HEK293 (cell line): ENCODE results near the gene CA10.

Source experiments
- CTCF ChIA-PET: fragments of 350-600 bp; formaldehyde crosslinking; extraction: SDS; loops from one replicate; lab custom pipeline; 2021; ENCODE audit warnings: antibody characterized with exemption; lab: Yijun Ruan, JAX
- POLR2A ChIA-PET: fragments of 300-600 bp; formaldehyde crosslinking; extraction: SDS; loops from one replicate; lab custom pipeline; 2020; ENCODE audit warnings: antibody characterized with exemption, inconsistent platforms; lab: Yijun Ruan, JAX
- H3K27ac ChIP-seq: fragments of 200-500 bp; sonication (Bioruptor generic); 2 replicates; pipeline ENCODE4 v1.5.1; 2014; ENCODE audit warnings: low read depth, low read length, control low read depth, inconsistent platforms; ENCODE audit errors: extremely low read depth
- H3K36me3 ChIP-seq, 2 experiments: fragments of 200-500 bp in 1 of 2; sonication (Bioruptor generic) in 1 of 2; 1 replicate in 1 of 2; 2 replicates in 1 of 2; pipeline ENCODE4 v1.5.1; 2014 to 2017; ENCODE audit warnings: inconsistent platforms in 2 of 2, low read length in 2 of 2; ENCODE audit not compliant: control insufficient read depth in 2 of 2, insufficient read depth in 1 of 2
- H3K4me1 ChIP-seq: fragments of 200-500 bp; sonication (Bioruptor generic); 2 replicates; pipeline ENCODE4 v1.5.1; 2014; ENCODE audit warnings: mild to moderate bottlenecking, low read length, inconsistent platforms; ENCODE audit not compliant: control insufficient read depth, insufficient read depth
- H3K4me3 ChIP-seq: 2 replicates; pipeline ENCODE4 v1.5.1; 2011; ENCODE audit warnings: low read depth, mild to moderate bottlenecking, control low read depth, low read length, moderate library complexity
- H3K9me3 ChIP-seq: fragments of 200-500 bp; sonication (Bioruptor generic); 2 replicates; pipeline ENCODE4 v1.5.1; 2014; ENCODE audit warnings: low read depth, low read length, inconsistent platforms; ENCODE audit not compliant: control insufficient read depth, insufficient read depth
- GLIS1 ChIP-seq: fragments of 450-650 bp; formaldehyde crosslinking; IDR thresholded peaks from 2 replicates; pipeline ENCODE4 v1.5.1; 2016; ENCODE audit warnings: missing biosample characterization, missing genetic modification characterization
- YY1 ChIP-seq: fragments of 450-650 bp; formaldehyde crosslinking; IDR thresholded peaks from 2 replicates; pipeline ENCODE4 v1.5.1; 2018; ENCODE audit warnings: missing biosample characterization, missing genetic modification characterization
- YY2 ChIP-seq: fragments of 450-650 bp; formaldehyde crosslinking; IDR thresholded peaks from 2 replicates; pipeline ENCODE4 v1.5.1; 2016; ENCODE audit warnings: missing biosample characterization, missing genetic modification characterization
- ZBTB1 ChIP-seq: fragments of 450-650 bp; formaldehyde crosslinking; IDR thresholded peaks from 2 replicates; pipeline ENCODE4 v1.5.1; 2016; ENCODE audit warnings: missing biosample characterization, missing genetic modification characterization
- ZBTB20 ChIP-seq: fragments of 450-650 bp; formaldehyde crosslinking; IDR thresholded peaks from 2 replicates; pipeline ENCODE4 v1.5.1; 2016; ENCODE audit warnings: missing biosample characterization, missing genetic modification characterization
- ZBTB8A ChIP-seq: fragments of 450-650 bp; formaldehyde crosslinking; IDR thresholded peaks from 2 replicates; pipeline ENCODE4 v1.5.1; 2016; ENCODE audit warnings: missing biosample characterization, missing genetic modification characterization
- ZNF174 ChIP-seq: fragments of 450-650 bp; formaldehyde crosslinking; IDR thresholded peaks from 2 replicates; pipeline ENCODE4 v1.5.0; 2017; ENCODE audit warnings: missing biosample characterization, mild to moderate bottlenecking, missing genetic modification characterization
- ZNF274 ChIP-seq, 2 experiments: fragments of 200-500 bp in 1 of 2; fragments of 450-650 bp in 1 of 2; sonication (Bioruptor generic) in 1 of 2; formaldehyde crosslinking in 1 of 2; IDR thresholded peaks; 2 replicates each; pipeline versions ENCODE4 v1.5.1 to v1.6.1; 2014 to 2016; ENCODE audit warnings: borderline replicate concordance in 1 of 2, inconsistent platforms in 1 of 2, low read length in 1 of 2, missing biosample characterization in 1 of 2, missing genetic modification characterization in 1 of 2
- ZNF366 ChIP-seq: fragments of 450-650 bp; formaldehyde crosslinking; conservative IDR thresholded peaks from 2 replicates; pipeline ENCODE4 v1.5.1; 2016; ENCODE audit warnings: missing biosample characterization, missing genetic modification characterization
- ZNF423 ChIP-seq: fragments of 450-650 bp; formaldehyde crosslinking; IDR thresholded peaks from 2 replicates; pipeline ENCODE4 v1.5.1; 2016; ENCODE audit warnings: missing biosample characterization, missing genetic modification characterization
- ZNF560 ChIP-seq: fragments of 450-650 bp; formaldehyde crosslinking; IDR thresholded peaks from 2 replicates; pipeline ENCODE4 v1.5.1; 2017; ENCODE audit warnings: missing biosample characterization, missing genetic modification characterization, borderline replicate concordance
- ZNF571 ChIP-seq: fragments of 450-650 bp; formaldehyde crosslinking; IDR thresholded peaks from 2 replicates; pipeline ENCODE4 v1.5.0; 2017; ENCODE audit warnings: missing biosample characterization, missing genetic modification characterization
- ZNF610 ChIP-seq: fragments of 450-650 bp; formaldehyde crosslinking; IDR thresholded peaks from 2 replicates; pipeline ENCODE4 v1.5.1; 2016; ENCODE audit warnings: missing biosample characterization, missing genetic modification characterization, borderline replicate concordance
- ZNF621 ChIP-seq: fragments of 450-650 bp; formaldehyde crosslinking; IDR thresholded peaks from 2 replicates; pipeline ENCODE4 v1.5.1; 2017; ENCODE audit warnings: missing biosample characterization, missing genetic modification characterization
- ZNF623 ChIP-seq: fragments of 450-650 bp; formaldehyde crosslinking; IDR thresholded peaks from 2 replicates; pipeline ENCODE4 v1.5.1; 2016; ENCODE audit warnings: missing biosample characterization, missing genetic modification characterization
- ZNF658 ChIP-seq: fragments of 450-650 bp; formaldehyde crosslinking; IDR thresholded peaks from 2 replicates; pipeline ENCODE4; 2016; ENCODE audit warnings: missing biosample characterization, missing genetic modification characterization
- ZNF830 ChIP-seq: fragments of 450-650 bp; IDR thresholded peaks from 2 replicates; pipeline ENCODE4 v1.5.0; 2018; ENCODE audit warnings: missing biosample characterization, missing genetic modification characterization, low read depth, mild to moderate bottlenecking, moderate library complexity
- TF ChIP-seq, protein P1 (sequence below): fragments of 450-650 bp; formaldehyde crosslinking; IDR thresholded peaks from 2 replicates; pipeline ENCODE4 v1.5.1; 2016; ENCODE audit warnings: missing biosample characterization, missing genetic modification characterization
- TF ChIP-seq, protein P2 (sequence below): fragments of 450-650 bp; formaldehyde crosslinking; IDR thresholded peaks from 2 replicates; pipeline ENCODE4 v1.5.1; 2016; ENCODE audit warnings: missing biosample characterization, missing genetic modification characterization
- TF ChIP-seq, protein P3 (sequence below): fragments of 450-650 bp; formaldehyde crosslinking; IDR thresholded peaks from 2 replicates; pipeline ENCODE4 v1.5.1; 2016; ENCODE audit warnings: missing biosample characterization, missing genetic modification characterization, borderline replicate concordance
- TF ChIP-seq, protein P4 (sequence below): fragments of 450-650 bp; formaldehyde crosslinking; IDR thresholded peaks from 2 replicates; pipeline ENCODE4 v1.5.1; 2017; ENCODE audit warnings: missing biosample characterization, missing genetic modification characterization

CA10 gene

DNA sequence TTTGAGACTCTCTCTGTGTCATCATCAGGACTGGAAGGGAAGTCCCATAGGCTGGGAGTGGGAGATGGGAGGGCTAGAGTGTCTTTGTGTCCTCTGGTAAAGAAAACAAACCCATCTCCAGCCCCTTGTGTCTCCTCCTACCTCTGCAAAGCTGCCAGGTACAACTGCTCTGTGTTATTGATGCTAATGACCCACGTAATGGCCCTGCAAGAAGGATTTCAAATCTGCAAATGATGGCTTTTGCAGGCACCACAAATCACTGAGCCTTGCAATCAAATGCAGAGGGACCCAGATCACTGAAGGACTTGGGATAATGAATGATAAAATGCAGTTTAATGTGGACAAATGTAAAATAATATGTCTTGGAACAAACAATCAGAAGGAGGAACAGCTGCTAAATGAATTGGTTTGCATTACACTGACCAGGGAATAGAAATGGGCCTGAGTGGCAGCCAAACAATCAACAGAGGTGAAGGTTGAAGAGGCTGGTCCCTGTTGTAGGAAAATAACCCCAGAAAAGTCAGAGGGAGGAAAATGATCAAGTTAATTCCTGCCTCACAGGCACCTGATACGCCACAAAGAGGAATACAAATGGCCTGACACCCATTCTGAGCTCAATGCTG is 473.1 kb downstream of the CA10 start (continued):
- TF ChIP-seq, protein P1, sequence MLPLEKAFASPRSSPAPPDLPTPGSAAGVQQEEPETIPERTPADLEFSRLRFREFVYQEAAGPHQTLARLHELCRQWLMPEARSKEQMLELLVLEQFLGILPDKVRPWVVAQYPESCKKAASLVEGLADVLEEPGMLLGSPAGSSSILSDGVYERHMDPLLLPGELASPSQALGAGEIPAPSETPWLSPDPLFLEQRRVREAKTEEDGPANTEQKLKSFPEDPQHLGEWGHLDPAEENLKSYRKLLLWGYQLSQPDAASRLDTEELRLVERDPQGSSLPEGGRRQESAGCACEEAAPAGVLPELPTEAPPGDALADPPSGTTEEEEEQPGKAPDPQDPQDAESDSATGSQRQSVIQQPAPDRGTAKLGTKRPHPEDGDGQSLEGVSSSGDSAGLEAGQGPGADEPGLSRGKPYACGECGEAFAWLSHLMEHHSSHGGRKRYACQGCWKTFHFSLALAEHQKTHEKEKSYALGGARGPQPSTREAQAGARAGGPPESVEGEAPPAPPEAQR = no peak
- TF ChIP-seq ZNF830 (tag by site-specific recombination) (no peak), ZBTB1 (no peak), ZNF423 (tag by site-specific recombination) (no peak)
- TF ChIP-seq, protein P2, sequence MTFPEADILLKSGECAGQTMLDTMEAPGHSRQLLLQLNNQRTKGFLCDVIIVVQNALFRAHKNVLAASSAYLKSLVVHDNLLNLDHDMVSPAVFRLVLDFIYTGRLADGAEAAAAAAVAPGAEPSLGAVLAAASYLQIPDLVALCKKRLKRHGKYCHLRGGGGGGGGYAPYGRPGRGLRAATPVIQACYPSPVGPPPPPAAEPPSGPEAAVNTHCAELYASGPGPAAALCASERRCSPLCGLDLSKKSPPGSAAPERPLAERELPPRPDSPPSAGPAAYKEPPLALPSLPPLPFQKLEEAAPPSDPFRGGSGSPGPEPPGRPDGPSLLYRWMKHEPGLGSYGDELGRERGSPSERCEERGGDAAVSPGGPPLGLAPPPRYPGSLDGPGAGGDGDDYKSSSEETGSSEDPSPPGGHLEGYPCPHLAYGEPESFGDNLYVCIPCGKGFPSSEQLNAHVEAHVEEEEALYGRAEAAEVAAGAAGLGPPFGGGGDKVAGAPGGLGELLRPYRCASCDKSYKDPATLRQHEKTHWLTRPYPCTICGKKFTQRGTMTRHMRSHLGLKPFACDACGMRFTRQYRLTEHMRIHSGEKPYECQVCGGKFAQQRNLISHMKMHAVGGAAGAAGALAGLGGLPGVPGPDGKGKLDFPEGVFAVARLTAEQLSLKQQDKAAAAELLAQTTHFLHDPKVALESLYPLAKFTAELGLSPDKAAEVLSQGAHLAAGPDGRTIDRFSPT = no peak
- TF ChIP-seq, all 188 proteins: peak for 0

DNA sequence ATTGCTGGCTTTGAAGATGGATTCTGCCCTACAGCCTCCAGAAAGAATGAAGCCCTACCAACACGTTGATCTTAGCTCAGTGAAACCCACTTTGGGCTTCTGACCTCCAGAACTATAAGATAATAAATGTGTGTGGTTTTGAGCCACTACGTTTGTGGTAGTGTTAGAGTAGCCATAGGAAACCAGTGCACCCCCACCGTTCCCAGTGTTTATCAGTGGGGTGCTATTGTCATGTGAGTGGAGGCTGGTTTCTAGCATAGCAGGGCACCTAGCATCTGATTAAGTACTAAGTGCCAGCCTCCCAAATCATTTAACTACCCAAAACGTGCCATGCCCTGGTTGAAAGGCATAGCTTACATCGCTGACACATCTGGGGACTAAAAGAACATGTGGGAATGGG is 474.3 kb downstream of the CA10 start:
- Histone ChIP-seq H3K27ac (no peak overlapping the region), H3K36me3 (no peaks in the 10 kb centered on the region), H3K4me3 (no peak overlapping the region), H3K9me3 (no peaks in the 10 kb centered on the region), H3K4me1 (peaks cover 7% of the 10 kb centered on the region)
- TF ChIP-seq GLIS1 (tag by site-specific recombination) (no peak), ZNF610 (tag by site-specific recombination) (no peak), ZNF274 (IDR thresholded peaks at IDR 0.05; ENCODE audit: low read length) (no peak), ZNF274 (tag by site-specific recombination; IDR thresholded peaks at IDR 0.05; ENCODE audit: borderline replicate concordance) (no peak), YY1 (tag by site-specific recombination) (no peak), ZNF571 (tag by site-specific recombination) (no peak), ZNF174 (no peak), ZNF658 (tag by site-specific recombination) (no peak), ZNF366 (no peak), ZNF621 (tag by site-specific recombination) (no peak), ZBTB20 (no peak), ZNF623 (tag by site-specific recombination) (no peak), ZBTB8A (no peak), YY2 (tag by site-specific recombination) (no peak), ZNF560 (no peak)
- TF ChIP-seq, protein P3, sequence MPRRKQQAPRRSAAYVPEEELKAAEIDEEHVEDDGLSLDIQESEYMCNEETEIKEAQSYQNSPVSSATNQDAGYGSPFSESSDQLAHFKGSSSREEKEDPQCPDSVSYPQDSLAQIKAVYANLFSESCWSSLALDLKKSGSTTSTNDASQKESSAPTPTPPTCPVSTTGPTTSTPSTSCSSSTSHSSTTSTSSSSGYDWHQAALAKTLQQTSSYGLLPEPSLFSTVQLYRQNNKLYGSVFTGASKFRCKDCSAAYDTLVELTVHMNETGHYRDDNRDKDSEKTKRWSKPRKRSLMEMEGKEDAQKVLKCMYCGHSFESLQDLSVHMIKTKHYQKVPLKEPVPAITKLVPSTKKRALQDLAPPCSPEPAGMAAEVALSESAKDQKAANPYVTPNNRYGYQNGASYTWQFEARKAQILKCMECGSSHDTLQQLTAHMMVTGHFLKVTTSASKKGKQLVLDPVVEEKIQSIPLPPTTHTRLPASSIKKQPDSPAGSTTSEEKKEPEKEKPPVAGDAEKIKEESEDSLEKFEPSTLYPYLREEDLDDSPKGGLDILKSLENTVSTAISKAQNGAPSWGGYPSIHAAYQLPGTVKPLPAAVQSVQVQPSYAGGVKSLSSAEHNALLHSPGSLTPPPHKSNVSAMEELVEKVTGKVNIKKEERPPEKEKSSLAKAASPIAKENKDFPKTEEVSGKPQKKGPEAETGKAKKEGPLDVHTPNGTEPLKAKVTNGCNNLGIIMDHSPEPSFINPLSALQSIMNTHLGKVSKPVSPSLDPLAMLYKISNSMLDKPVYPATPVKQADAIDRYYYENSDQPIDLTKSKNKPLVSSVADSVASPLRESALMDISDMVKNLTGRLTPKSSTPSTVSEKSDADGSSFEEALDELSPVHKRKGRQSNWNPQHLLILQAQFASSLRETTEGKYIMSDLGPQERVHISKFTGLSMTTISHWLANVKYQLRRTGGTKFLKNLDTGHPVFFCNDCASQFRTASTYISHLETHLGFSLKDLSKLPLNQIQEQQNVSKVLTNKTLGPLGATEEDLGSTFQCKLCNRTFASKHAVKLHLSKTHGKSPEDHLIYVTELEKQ = no peak
- TF ChIP-seq, protein P4, sequence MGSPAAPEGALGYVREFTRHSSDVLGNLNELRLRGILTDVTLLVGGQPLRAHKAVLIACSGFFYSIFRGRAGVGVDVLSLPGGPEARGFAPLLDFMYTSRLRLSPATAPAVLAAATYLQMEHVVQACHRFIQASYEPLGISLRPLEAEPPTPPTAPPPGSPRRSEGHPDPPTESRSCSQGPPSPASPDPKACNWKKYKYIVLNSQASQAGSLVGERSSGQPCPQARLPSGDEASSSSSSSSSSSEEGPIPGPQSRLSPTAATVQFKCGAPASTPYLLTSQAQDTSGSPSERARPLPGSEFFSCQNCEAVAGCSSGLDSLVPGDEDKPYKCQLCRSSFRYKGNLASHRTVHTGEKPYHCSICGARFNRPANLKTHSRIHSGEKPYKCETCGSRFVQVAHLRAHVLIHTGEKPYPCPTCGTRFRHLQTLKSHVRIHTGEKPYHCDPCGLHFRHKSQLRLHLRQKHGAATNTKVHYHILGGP (tag by site-specific recombination) = no peak
- ChIA-PET CTCF (interaction anchor here (0.5 to 1.0 kb wide), 2 partner anchors 80 to 357 kb away, joined by 3 read pairs; no protein-coding TSS in a partner anchor), POLR2A (no interaction called here)
